ENCODE data around the gene MRPL20. TPM values are rescaled to one million over a fixed set of nuclear protein-coding genes. Genes with fewer than 3 reads are reported as not detected.

Gene MRPL20
- total RNA-seq, 1 donor from 2014 or later = 98.6 TPM

- DNase-seq = peak; percentile 49
- Mint-ChIP-seq H3K27ac (ENCODE audit: unreplicated experiment) (no peak overlapping the region), H3K4me1 (ENCODE audit: low read depth, unreplicated experiment) (peaks cover 11% of the 10 kb centered on the region), H3K4me3 (ENCODE audit: unreplicated experiment) (no peak overlapping the region), H3K27me3 (ENCODE audit: unreplicated experiment) (peaks cover 12% of the 10 kb centered on the region), H3K36me3 (ENCODE audit: unreplicated experiment) (no peaks in the 10 kb centered on the region), H3K9me3 (ENCODE audit: unreplicated experiment) (peaks cover 3% of the 10 kb centered on the region)
- no peak for TF ChIP-seq CTCF (IDR thresholded peaks at IDR 0.05; ENCODE audit: partially characterized antibody, unreplicated experiment)
These were observed 51.7 kb downstream of the MRPL20 start for GRCh38 chr1:1355416-1355815.

DNA sequence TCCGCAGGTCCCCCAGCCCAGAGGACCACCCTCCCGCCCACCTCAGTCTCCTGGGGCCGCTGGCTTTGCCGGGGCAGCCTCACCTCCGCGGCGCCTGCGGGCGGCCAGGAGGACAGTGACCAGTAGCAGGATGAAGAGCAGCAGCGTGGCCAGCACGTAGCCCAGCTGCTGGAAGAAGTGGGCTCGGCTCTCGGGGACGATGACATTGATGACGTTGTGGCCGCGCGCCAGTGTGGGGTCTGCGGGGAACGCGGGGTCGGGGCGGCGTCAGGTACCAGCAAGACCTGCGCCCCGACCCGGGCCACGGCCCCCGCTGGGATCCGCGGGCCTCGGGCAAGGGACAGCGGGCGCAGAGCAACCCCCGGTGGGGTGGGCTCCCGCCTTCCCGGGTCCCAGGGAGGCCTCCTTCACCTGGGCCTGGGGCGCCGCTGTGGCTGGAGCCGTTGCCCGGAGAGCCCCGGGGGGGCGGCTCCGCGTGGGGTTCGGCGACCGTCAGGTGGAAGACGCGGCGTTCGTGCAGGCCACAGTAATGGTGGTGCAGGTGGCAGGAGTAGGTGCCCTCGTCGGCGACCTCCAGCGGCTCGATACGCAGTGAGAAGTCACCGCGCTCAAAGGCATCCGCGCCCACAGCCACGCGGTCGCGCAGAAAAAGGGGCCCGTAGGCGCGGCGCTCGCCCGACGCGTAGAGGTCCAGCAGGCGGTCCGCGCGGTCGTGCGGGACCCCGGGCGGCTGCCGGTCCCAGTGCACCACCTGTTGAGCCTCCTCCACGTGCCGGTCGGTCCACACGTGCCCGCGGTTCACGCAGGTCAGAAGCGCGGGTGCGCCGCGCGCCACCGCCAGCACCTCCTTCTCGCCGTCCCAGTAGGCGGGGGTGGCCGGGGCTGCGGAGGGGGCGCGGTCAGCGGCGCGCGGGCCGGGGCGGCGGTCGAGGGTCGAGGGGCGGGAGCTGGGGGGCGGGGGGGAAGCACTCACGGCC is 52.5 kb downstream of the MRPL20 start:
- peaks cover 3% of the 10 kb centered on the region for H3K9me3 Mint-ChIP-seq (ENCODE audit: unreplicated experiment)
- H3K36me3 Mint-ChIP-seq (ENCODE audit: unreplicated experiment) = no peaks in the 10 kb centered on the region
- H3K4me1 Mint-ChIP-seq (ENCODE audit: low read depth, unreplicated experiment) = peaks cover 11% of the 10 kb centered on the region
- peak; percentile 56 for DNase-seq
- H3K27me3 Mint-ChIP-seq (ENCODE audit: unreplicated experiment) = peaks cover 12% of the 10 kb centered on the region
- H3K4me3 Mint-ChIP-seq (ENCODE audit: unreplicated experiment) = no peak overlapping the region
- no peak for TF ChIP-seq CTCF (IDR thresholded peaks at IDR 0.05; ENCODE audit: partially characterized antibody, unreplicated experiment)
- H3K27ac Mint-ChIP-seq (ENCODE audit: unreplicated experiment) = no peak overlapping the region

GRCh38 chr1:1353389-1354151 is 53.5 kb downstream of the MRPL20 start:
- Mint-ChIP-seq H3K9me3 (ENCODE audit: unreplicated experiment) (peaks cover 3% of the 10 kb centered on the region), H3K27me3 (ENCODE audit: unreplicated experiment) (peaks cover 12% of the 10 kb centered on the region), H3K4me3 (ENCODE audit: unreplicated experiment) (no peak overlapping the region), H3K36me3 (ENCODE audit: unreplicated experiment) (no peaks in the 10 kb centered on the region), H3K27ac (ENCODE audit: unreplicated experiment) (no peak overlapping the region), H3K4me1 (ENCODE audit: low read depth, unreplicated experiment) (peaks cover 9% of the 10 kb centered on the region)
- TF ChIP-seq CTCF (IDR thresholded peaks at IDR 0.05; ENCODE audit: partially characterized antibody, unreplicated experiment) = no peak
- DNase-seq = peak; percentile 37

GRCh38 chr1:1352786-1353388 is 54.2 kb downstream of the MRPL20 start:
- peaks cover 9% of the 10 kb centered on the region for H3K4me1 Mint-ChIP-seq (ENCODE audit: low read depth, unreplicated experiment)
- peaks cover 3% of the 10 kb centered on the region for H3K9me3 Mint-ChIP-seq (ENCODE audit: unreplicated experiment)
- no peak overlapping the region for H3K27ac Mint-ChIP-seq (ENCODE audit: unreplicated experiment)
- H3K36me3 Mint-ChIP-seq (ENCODE audit: unreplicated experiment) = no peaks in the 10 kb centered on the region
- peaks cover 12% of the 10 kb centered on the region for H3K27me3 Mint-ChIP-seq (ENCODE audit: unreplicated experiment)
- peak; percentile 20 for DNase-seq
- peak overlapping the region; percentile 63 for H3K4me3 Mint-ChIP-seq (ENCODE audit: unreplicated experiment)
- no peak for TF ChIP-seq CTCF (IDR thresholded peaks at IDR 0.05; ENCODE audit: partially characterized antibody, unreplicated experiment)

Other genes with a start within 250 kb of the MRPL20 start
- gene TTLL10, start 233.4 kb downstream of the MRPL20 start, total RNA-seq (ENCODE audit: unreplicated experiment) = not detected
- gene TNFRSF18, start 200.7 kb downstream of the MRPL20 start, total RNA-seq (ENCODE audit: unreplicated experiment) = 3.0 TPM
- 0.29 TPM for gene TNFRSF4, start 193.1 kb downstream of the MRPL20 start, total RNA-seq (ENCODE audit: unreplicated experiment)
- gene SDF4, start 175.3 kb downstream of the MRPL20 start, total RNA-seq (ENCODE audit: unreplicated experiment) = 89.2 TPM
- 30.0 TPM for gene B3GALT6, start 175.1 kb downstream of the MRPL20 start, total RNA-seq (ENCODE audit: unreplicated experiment)
- gene C1QTNF12, start 160.6 kb downstream of the MRPL20 start, total RNA-seq (ENCODE audit: unreplicated experiment) = 9.1 TPM
- 88.1 TPM for gene UBE2J2, start 133.4 kb downstream of the MRPL20 start, total RNA-seq (ENCODE audit: unreplicated experiment)
- gene SCNN1D, start 126.9 kb downstream of the MRPL20 start, total RNA-seq (ENCODE audit: unreplicated experiment) = 8.4 TPM
- gene ACAP3, start 99.4 kb downstream of the MRPL20 start, total RNA-seq (ENCODE audit: unreplicated experiment) = 1,099 TPM
- 45.5 TPM for gene PUSL1, start 98.7 kb downstream of the MRPL20 start, total RNA-seq (ENCODE audit: unreplicated experiment)
- gene INTS11, start 82.6 kb downstream of the MRPL20 start, total RNA-seq (ENCODE audit: unreplicated experiment) = 147 TPM
- gene CPTP, start 82.5 kb downstream of the MRPL20 start, total RNA-seq (ENCODE audit: unreplicated experiment) = 18.7 TPM
- 1.3 TPM for gene TAS1R3, start 76.0 kb downstream of the MRPL20 start, total RNA-seq (ENCODE audit: unreplicated experiment)
- 124 TPM for gene DVL1, start 57.9 kb downstream of the MRPL20 start, total RNA-seq (ENCODE audit: unreplicated experiment)
- gene MXRA8, start 48.7 kb downstream of the MRPL20 start, total RNA-seq (ENCODE audit: unreplicated experiment) = 7.7 TPM
- 130 TPM for gene AURKAIP1, start 32.1 kb downstream of the MRPL20 start, total RNA-seq (ENCODE audit: unreplicated experiment)
- gene CCNL2, start 8.0 kb downstream of the MRPL20 start, total RNA-seq (ENCODE audit: unreplicated experiment) = 394 TPM
- gene ANKRD65, start 14.0 kb upstream of the MRPL20 start, total RNA-seq (ENCODE audit: unreplicated experiment) = 38.4 TPM
- gene VWA1, start 28.4 kb upstream of the MRPL20 start, total RNA-seq (ENCODE audit: unreplicated experiment) = 56.9 TPM
- gene ATAD3C, start 42.4 kb upstream of the MRPL20 start, total RNA-seq (ENCODE audit: unreplicated experiment) = 10.2 TPM
- 34.9 TPM for gene ATAD3B, start 64.5 kb upstream of the MRPL20 start, total RNA-seq (ENCODE audit: unreplicated experiment)
- 32.1 TPM for gene ATAD3A, start 104.9 kb upstream of the MRPL20 start, total RNA-seq (ENCODE audit: unreplicated experiment)
- gene TMEM240, start 133.3 kb upstream of the MRPL20 start, total RNA-seq (ENCODE audit: unreplicated experiment) = 24.4 TPM
- gene SSU72, start 167.6 kb upstream of the MRPL20 start, total RNA-seq (ENCODE audit: unreplicated experiment) = 123 TPM
- 11.9 TPM for gene FNDC10, start 192.8 kb upstream of the MRPL20 start, total RNA-seq (ENCODE audit: unreplicated experiment)
- gene MIB2, start 208.2 kb upstream of the MRPL20 start, total RNA-seq (ENCODE audit: unreplicated experiment) = 77.7 TPM
- 162 TPM for gene MMP23B, start 224.9 kb upstream of the MRPL20 start, total RNA-seq (ENCODE audit: unreplicated experiment)